WERI-Rb-1 (cell line): ENCODE data around the gene MAN1A1.

Experiments
- DNase-seq: peaks from one replicate; pipeline ENCODE4 v3.0.0-alpha.2; 2020
- H3K27ac ChIP-seq: fragments of 250-450 bp; sonication (Bioruptor Pico); 2 replicates; pipeline ENCODE4 v1.5.1; 2020; ENCODE audit warnings: mild to moderate bottlenecking, moderate library complexity
- H3K27me3 ChIP-seq: fragments of 250-450 bp; sonication (Bioruptor Pico); 2 replicates; pipeline ENCODE4 v1.5.1; 2021; ENCODE audit warnings: mild to moderate bottlenecking, low read depth, moderate library complexity; ENCODE audit not compliant: insufficient read depth, severe bottlenecking
- H3K36me3 ChIP-seq: fragments of 250-450 bp; sonication (Bioruptor Pico); 2 replicates; pipeline ENCODE4 v1.5.1; 2020; ENCODE audit warnings: mild to moderate bottlenecking, moderate library complexity
- H3K4me3 ChIP-seq: 2 replicates; pipeline ENCODE4 v1.5.1; 2011; ENCODE audit warnings: low read depth, mild to moderate bottlenecking, control low read depth, low read length
- H3K9me3 ChIP-seq: fragments of 250-450 bp; sonication (Bioruptor Pico); 2 replicates; pipeline ENCODE4 v1.5.1; 2021; ENCODE audit warnings: mild to moderate bottlenecking, moderate library complexity; ENCODE audit not compliant: severe bottlenecking
- TF ChIP-seq, protein P1 (sequence below): IDR thresholded peaks from 2 replicates; pipeline ENCODE4 v1.5.1; 2011; ENCODE audit warnings: low read depth, mild to moderate bottlenecking, control low read depth, inconsistent platforms, low read length

Gene MAN1A1

DNA sequence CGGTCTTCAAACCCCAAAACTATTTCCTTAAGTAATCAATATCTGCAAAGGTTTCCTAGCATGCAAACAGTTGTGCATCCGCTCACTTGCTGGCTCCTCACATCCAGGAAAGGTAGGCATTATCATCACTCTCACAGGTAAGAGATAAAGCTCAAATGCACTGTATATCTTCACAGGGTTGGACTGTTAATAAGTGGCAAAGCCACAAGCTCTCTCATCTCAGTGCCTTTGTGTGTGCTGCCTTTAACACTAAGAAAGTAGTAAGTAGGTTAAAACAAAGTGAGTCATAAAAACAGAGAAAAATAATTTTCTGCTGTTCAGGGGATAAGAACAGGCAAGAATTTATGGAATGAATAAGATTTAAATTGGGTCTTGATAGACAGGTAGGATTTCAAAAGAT, 21.3 kb downstream of the MAN1A1 start:
- Histone ChIP-seq H3K4me3 (no peak overlapping the region), H3K36me3 (no peaks in the 10 kb centered on the region), H3K27ac (no peak overlapping the region), H3K9me3 (no peaks in the 10 kb centered on the region), H3K27me3 (no peaks in the 10 kb centered on the region)
- no peak for DNase-seq
- TF ChIP-seq, protein P1, sequence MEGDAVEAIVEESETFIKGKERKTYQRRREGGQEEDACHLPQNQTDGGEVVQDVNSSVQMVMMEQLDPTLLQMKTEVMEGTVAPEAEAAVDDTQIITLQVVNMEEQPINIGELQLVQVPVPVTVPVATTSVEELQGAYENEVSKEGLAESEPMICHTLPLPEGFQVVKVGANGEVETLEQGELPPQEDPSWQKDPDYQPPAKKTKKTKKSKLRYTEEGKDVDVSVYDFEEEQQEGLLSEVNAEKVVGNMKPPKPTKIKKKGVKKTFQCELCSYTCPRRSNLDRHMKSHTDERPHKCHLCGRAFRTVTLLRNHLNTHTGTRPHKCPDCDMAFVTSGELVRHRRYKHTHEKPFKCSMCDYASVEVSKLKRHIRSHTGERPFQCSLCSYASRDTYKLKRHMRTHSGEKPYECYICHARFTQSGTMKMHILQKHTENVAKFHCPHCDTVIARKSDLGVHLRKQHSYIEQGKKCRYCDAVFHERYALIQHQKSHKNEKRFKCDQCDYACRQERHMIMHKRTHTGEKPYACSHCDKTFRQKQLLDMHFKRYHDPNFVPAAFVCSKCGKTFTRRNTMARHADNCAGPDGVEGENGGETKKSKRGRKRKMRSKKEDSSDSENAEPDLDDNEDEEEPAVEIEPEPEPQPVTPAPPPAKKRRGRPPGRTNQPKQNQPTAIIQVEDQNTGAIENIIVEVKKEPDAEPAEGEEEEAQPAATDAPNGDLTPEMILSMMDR = no peak

DNA sequence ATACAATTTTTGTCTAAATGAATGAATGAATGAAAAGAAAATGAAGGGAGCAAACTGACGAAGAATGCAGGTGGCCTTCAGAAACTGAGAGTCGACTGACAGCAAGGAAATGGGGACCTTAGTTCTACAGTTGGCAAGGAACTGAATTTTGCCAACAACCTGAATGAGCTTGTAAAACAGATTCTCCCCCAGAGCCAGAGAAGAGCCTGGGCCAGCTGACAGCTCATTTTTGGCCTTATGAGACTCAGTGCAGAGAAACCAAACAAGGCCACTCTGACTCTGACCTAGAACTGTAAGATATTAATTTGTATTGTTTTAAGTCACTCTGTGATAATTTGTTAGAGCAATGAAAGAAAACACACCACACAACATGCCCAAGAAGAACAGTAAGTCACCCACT, 21.8 kb downstream of the MAN1A1 start:
- Histone ChIP-seq H3K4me3 (no peak overlapping the region), H3K27ac (no peak overlapping the region), H3K36me3 (no peaks in the 10 kb centered on the region), H3K9me3 (no peaks in the 10 kb centered on the region), H3K27me3 (no peaks in the 10 kb centered on the region)
- TF ChIP-seq, protein P1 = no peak
- DNase-seq = no peak

DNA sequence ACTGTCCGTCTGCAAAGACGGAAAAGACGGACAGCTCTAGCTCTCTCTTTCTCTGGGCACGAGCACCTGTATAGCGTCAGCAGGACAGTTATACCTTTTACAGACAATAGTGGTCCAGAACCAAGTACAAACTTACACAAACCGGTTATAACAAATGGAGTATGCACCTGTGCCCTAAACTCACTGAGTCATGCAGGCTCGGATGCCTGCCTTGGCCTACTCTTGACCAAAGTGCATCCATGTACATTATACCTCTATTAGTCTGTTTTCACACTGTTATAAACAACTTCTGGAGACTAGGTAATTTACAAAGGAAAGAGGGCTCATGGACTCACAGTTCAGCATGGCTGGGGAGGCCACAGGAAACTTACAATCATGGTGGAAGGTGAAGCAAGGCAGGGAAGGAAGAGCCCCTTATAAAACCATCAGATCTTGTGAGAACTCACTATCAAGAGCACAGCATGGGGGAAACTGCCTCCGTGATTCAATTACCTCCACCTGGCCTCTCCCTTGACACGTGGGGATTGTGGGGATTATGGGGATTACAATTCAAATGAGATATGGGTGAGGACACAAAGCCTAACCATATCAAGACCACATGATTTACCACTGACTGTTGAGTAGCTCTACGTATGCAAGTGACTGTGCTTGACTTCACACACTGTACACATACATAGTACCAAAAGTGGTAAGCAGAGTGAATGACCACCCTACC, 23.1 kb downstream of the MAN1A1 start:
- H3K36me3 ChIP-seq = no peaks in the 10 kb centered on the region
- H3K9me3 ChIP-seq = no peaks in the 10 kb centered on the region
- no peak overlapping the region for H3K27ac ChIP-seq
- H3K27me3 ChIP-seq = no peaks in the 10 kb centered on the region
- DNase-seq = peak; percentile 69
- TF ChIP-seq, protein P1 = no peak
- no peak overlapping the region for H3K4me3 ChIP-seq

DNA sequence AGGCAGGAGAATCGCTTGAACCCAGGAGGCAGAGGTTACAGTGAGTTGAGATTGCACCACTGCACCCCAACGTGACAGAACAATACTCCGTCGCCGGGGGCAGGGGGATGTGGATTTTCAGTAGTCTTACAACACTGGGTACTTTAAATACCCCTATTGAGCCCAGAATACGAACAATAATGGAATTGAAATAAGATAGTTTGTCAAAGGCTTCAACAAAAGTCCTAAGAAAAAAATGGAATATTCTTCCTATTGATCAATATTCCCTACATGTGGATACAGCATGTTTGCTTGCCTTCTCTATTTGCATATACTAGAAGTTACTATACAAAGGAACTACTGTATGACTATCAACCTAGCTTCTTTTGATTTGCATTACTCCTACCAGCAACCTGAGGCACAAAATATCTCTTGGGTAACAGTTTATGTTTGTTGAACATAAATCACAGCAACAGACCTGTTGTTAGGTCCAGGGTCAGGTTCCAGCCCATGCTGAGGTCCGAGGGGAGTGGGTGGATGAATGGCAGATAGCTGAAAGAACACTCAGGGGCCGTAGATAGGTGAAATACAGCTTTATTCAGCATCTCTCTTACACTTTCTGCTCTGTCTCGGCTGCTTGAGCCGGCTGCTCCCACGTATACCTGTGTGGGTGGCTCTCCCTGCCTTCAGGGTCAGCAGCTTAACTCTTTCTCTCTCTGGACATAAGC, 23.8 kb downstream of the MAN1A1 start:
- no peaks in the 10 kb centered on the region for H3K9me3 ChIP-seq
- H3K4me3 ChIP-seq = no peak overlapping the region
- H3K27me3 ChIP-seq = no peaks in the 10 kb centered on the region
- no peak overlapping the region for H3K27ac ChIP-seq
- H3K36me3 ChIP-seq = no peaks in the 10 kb centered on the region
- no peak for DNase-seq
- TF ChIP-seq, protein P1 = no peak

DNA sequence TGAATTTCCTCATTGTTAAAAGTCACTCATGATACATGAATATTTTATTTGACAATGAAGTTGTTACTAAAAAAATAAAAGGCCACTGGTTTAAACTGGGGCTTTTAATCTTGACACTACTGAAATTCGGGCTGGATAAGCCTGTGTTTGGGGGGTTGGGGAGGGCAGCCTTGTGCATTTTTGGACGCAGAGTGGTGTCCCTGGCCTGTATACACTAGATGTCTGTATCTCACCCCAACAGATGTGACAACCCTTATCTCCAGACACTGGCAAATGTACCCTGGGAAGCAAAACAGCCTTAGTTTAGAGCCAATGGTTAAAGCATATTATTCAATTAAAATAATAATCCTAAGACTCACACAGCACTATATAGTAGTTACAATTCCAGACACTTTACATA, 24.8 kb downstream of the MAN1A1 start:
- H3K4me3 ChIP-seq = no peak overlapping the region
- H3K27ac ChIP-seq = no peak overlapping the region
- DNase-seq = no peak
- H3K36me3 ChIP-seq = no peaks in the 10 kb centered on the region
- no peaks in the 10 kb centered on the region for H3K27me3 ChIP-seq
- TF ChIP-seq, protein P1 = no peak
- no peaks in the 10 kb centered on the region for H3K9me3 ChIP-seq
